PC-9 (cell line): ENCODE measurements around the gene PLCG2.

Source experiments
- CTCF ChIP-seq: fragments of 200-600 bp; sonication (generic); conservative IDR thresholded peaks from 2 replicates; pipeline ENCODE4 v1.6.1; 2017; ENCODE audit warnings: mixed run types, antibody characterized with exemption, mild to moderate bottlenecking, moderate library complexity
- EZH2 ChIP-seq: fragments of 200-600 bp; sonication (generic); IDR thresholded peaks from 2 replicates; pipeline ENCODE4 v1.8.0; 2017; ENCODE audit warnings: antibody characterized with exemption, low read depth

DNA sequence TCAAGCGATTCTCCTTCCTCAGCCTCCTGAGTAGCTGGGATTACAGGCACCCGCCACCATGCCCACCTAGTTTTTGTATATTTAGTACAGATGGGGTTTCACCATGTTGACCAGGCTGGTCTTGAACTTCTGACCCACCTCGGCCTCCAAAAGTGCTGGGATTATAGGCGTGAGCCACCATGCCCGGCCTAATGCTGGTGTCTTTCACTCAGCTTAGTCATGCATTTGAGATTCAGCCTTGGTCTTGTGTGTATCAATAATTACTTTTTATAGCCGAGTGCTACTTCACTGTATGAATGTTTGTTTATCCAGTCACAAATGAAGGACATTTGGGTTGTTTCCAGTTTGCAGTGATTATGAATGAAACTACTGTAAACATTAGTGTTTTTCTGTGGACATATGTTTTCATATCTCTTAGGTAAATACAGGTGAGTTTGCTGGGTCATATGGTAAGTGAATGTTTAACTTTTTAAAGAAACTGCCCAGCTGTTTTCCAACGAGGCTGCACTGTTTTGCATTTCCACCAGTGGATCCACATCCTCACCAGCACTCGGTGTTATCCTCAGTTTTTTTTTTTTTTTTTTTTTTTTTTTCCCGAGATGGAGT is 11.0 kb upstream of the PLCG2 start:
- no peak for TF ChIP-seq CTCF
- no peak for TF ChIP-seq EZH2
